K562 (cell line): ENCODE data around the gene PIK3CD. TPM values are rescaled to one million over a fixed set of nuclear protein-coding genes. Genes with fewer than 3 reads are reported as not detected.
A peak's percentile ranks its signal among the peaks of the same experiment; 100 is the strongest.

Experiments used
- BRD4 ChIP-seq: fragments of 200-600 bp; sonication (generic); IDR thresholded peaks from 2 replicates; pipeline ENCODE4 v1.6.1; 2017; ENCODE audit warnings: inconsistent platforms
- ESRRA ChIP-seq: fragments of 450-650 bp; IDR thresholded peaks from 2 replicates; pipeline ENCODE4 v1.6.1; 2014; ENCODE audit warnings: low read depth, mild to moderate bottlenecking, moderate library complexity, borderline replicate concordance
- ETS1 ChIP-seq: conservative IDR thresholded peaks from 2 replicates; pipeline ENCODE4 v1.6.1; 2011; ENCODE audit warnings: low read depth, mild to moderate bottlenecking, low read length; ENCODE audit not compliant: control insufficient read depth
- GMEB1 ChIP-seq: fragments of 250-450 bp; sonication (Bioruptor Pico); IDR thresholded peaks from 2 replicates; pipeline ENCODE4 v1.4.0; 2020; ENCODE audit warnings: mild to moderate bottlenecking
- MYC ChIP-seq, 2 experiments: fragments of 250-450 bp in 1 of 2; sonication (Bioruptor Pico) in 1 of 2; IDR thresholded peaks; 2 replicates each; pipeline versions ENCODE4 v1.5.1 to v1.6.1; 2012 to 2021; ENCODE audit warnings: low read depth in 2 of 2, borderline replicate concordance in 1 of 2, improper control_type of control experiment in 1 of 2, low read length in 1 of 2, mild to moderate bottlenecking in 1 of 2, moderate library complexity in 1 of 2
- NELFE ChIP-seq: IDR thresholded peaks from 2 replicates; pipeline ENCODE4 v1.6.1; 2011; ENCODE audit warnings: mild to moderate bottlenecking; ENCODE audit not compliant: insufficient read depth, insufficient read length
- NKRF ChIP-seq: fragments of 450-650 bp; IDR thresholded peaks from 2 replicates; pipeline ENCODE4 v1.6.1; 2016; ENCODE audit warnings: borderline replicate concordance
- NRF1 ChIP-seq, 2 experiments: fragments of 450-650 bp; IDR thresholded peaks in 1 of 2; conservative IDR thresholded peaks in 1 of 2; 2 replicates each; pipeline ENCODE4 v1.6.1; 2014; ENCODE audit warnings: mild to moderate bottlenecking in 2 of 2
- SMARCA4 ChIP-seq: fragments of 450-650 bp; IDR thresholded peaks from 2 replicates; pipeline ENCODE4 v1.6.1; 2016
- SMARCA5 ChIP-seq: fragments of 450-650 bp; IDR thresholded peaks from 2 replicates; pipeline ENCODE4 v1.6.1; 2016
- ZBTB11 ChIP-seq, 3 experiments: fragments of 200-800 bp in 1 of 3; fragments of 250-450 bp in 1 of 3; fragments of 450-650 bp in 1 of 3; sonication (Bioruptor Pico) in 1 of 3; sonication (Bioruptor generic) in 1 of 3; formaldehyde crosslinking in 1 of 3; IDR thresholded peaks; 2 replicates each; pipeline versions ENCODE4 v1.6.1 to v1.8.0; 2016 to 2022; ENCODE audit warnings: mild to moderate bottlenecking in 2 of 3, missing genetic modification characterization in 2 of 3, missing compliant biosample characterization in 1 of 3, moderate library complexity in 1 of 3
- ZFX ChIP-seq: sonication (generic); formaldehyde crosslinking; IDR thresholded peaks from 2 replicates; pipeline ENCODE4 v1.8.0; 2022; ENCODE audit warnings: mild to moderate bottlenecking, missing genetic modification reagents, moderate library complexity
- ZNF668 ChIP-seq: fragments of 250-450 bp; sonication (Bioruptor Pico); IDR thresholded peaks from 2 replicates; pipeline ENCODE4 v1.8.0; 2022; ENCODE audit warnings: mild to moderate bottlenecking, inconsistent platforms
- polyA plus RNA-seq, 8 experiments: library from polyadenylated mRNA; depleted of rRNA in 4 of 8; stranded (reverse) in 5 of 8; unstranded in 3 of 8; fragments of >200 nt; fragmentation: Nextera tagmentation in 2 of 8; fragmentation: Illumina TruSeq in 1 of 8; extraction: Ambion mirVana in 2 of 8; extraction: Trizol in 1 of 8; gene quantifications; 2 replicates each; pipeline versions ENCODE4 v1.2.1 to v1.2.3, GENCODE V29; 2011 to 2014; ENCODE audit warnings: inconsistent platforms in 1 of 8, missing spikeins in 1 of 8
- total RNA-seq, 7 experiments: library from RNA; depleted of rRNA in 6 of 7; stranded (reverse); fragments of >200 nt in 6 of 7; fragmentation: Illumina TruSeq in 2 of 7; extraction: Trizol in 2 of 7; gene quantifications; 2 replicates each; pipeline versions ENCODE4 v1.2.1 to v1.2.3, GENCODE V29; 2011 to 2021; ENCODE audit warnings: low replicate concordance in 1 of 7
- TF ChIP-seq, protein P1 (sequence below), 2 experiments: IDR thresholded peaks; 2 replicates each; pipeline ENCODE4 v1.6.1; 2011; ENCODE audit warnings: borderline replicate concordance in 1 of 2, control low read depth in 1 of 2, low read depth in 1 of 2, low read length in 1 of 2, mild to moderate bottlenecking in 1 of 2, mixed read lengths in 1 of 2, moderate library complexity in 1 of 2; ENCODE audit not compliant: insufficient read depth in 1 of 2, insufficient read length in 1 of 2, poor library complexity in 1 of 2, severe bottlenecking in 1 of 2; ENCODE audit errors: extremely low read depth in 1 of 2

Gene PIK3CD
- total and polyA plus RNA-seq, 9 of the 15 experiments (the other 6 are each of a cell fraction or from before 2014, with no cell fraction given) = 1.8 to 20.8 (median 7.2) TPM

DNA sequence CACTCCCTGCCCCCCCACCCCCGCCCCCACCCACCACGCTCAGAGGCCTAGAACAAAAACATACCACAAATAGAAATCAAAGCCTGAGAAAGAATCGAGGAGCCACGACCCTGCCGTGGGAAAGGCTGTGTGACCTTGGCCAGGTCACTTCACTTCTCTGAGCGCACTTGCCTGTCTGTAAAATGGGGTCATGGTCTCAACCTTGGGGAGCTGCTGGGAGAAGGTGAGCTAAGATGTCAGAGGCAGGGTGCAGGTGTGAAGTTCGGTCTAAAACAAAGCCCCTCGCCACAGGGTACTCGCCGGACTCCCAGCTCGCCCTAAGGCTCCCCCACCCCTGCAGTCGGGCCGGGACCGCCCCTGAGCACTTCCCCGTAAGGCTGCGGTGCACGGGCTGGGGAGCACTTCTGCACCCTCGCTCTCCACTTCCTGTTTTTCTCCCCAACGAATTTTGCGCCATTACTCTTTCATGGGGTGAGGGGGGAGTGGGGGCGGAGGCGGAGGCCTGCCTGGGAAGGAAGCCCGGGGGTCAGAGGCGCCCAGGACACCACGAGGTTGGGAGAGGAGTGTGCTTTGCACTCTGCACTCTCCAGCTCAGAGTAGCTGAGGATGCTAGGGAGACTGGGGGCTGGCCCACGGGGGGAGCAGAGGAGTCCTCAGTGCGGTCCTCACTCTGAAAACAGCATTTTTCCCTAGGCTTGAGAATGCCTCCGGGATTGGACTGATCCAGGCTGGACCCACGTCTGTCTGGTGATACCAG lies 21.9 kb upstream of the PIK3CD start (continued):
- TF ChIP-seq GMEB1 (CRISPR knock-in tag) (no peak), SMARCA4 (peak; percentile 31; the same call in 1 of the 2 replicates), ZBTB11 (CRISPR knock-in tag; IDR thresholded peaks at IDR 0.05) (peak in 1 of 3 experiments; percentile 62; a peak in 2 of 6 replicates), ZFX (CRISPR knock-in tag) (peak; percentile 46), MYC (IDR thresholded peaks at IDR 0.05; ENCODE audit: low read depth, low read length) (peak; percentile 36; the same call in 1 of the 2 replicates), MYC (CRISPR knock-in tag; IDR thresholded peaks at IDR 0.05; ENCODE audit: borderline replicate concordance, low read depth) (no peak), SMARCA5 (peak; percentile 99), NKRF (no peak), ZNF668 (CRISPR knock-in tag) (no peak), ETS1 (0 out of 2 replicates have a peak, but pooled peaks have one; percentile 27), BRD4 (0 out of 2 replicates have a peak, but pooled peaks have one; percentile 38), ESRRA (peak; percentile 91), NELFE (no peak), NRF1 (conservative IDR thresholded peaks at IDR 0.05 in 1 of 2, IDR thresholded peaks at IDR 0.05 in 1 of 2) (0 out of 4 replicates have a peak, but pooled peaks of 1 of the 2 experiments have one; percentile 24)
- TF ChIP-seq, protein P1, sequence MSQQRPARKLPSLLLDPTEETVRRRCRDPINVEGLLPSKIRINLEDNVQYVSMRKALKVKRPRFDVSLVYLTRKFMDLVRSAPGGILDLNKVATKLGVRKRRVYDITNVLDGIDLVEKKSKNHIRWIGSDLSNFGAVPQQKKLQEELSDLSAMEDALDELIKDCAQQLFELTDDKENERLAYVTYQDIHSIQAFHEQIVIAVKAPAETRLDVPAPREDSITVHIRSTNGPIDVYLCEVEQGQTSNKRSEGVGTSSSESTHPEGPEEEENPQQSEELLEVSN (IDR thresholded peaks at IDR 0.05; ENCODE audit: borderline replicate concordance in 1 of 2, extremely low read depth in 1 of 2, insufficient read depth in 1 of 2, insufficient read length in 1 of 2, low read depth in 1 of 2, low read length in 1 of 2, poor library complexity in 1 of 2, severe bottlenecking in 1 of 2) = peak in 1 of 2 experiments; percentile 13
